Urinary bladder (tissue), 4 donors: ENCODE measurements around the gene HIC2. TPM values are rescaled to one million over a fixed set of nuclear protein-coding genes. Genes with fewer than 3 reads are reported as not detected.
"Not testable (repeated sequence)": the region's sequence is repeated elsewhere in the genome, so short reads cannot be mapped to it uniquely, and the experiment has no call there.

ENCODE experiments used
- DNase-seq: peaks from one replicate; pipeline ENCODE4 v3.0.0-alpha.2; 2015; ENCODE audit errors: extremely low spot score
- H3K27ac ChIP-seq: one replicate; pipeline ENCODE4 v1.5.1; 2013; ENCODE audit warnings: low read depth, mild to moderate bottlenecking, moderate library complexity
- H3K36me3 ChIP-seq: one replicate; pipeline ENCODE4 v1.6.1; 2013; ENCODE audit warnings: mild to moderate bottlenecking, moderate library complexity; ENCODE audit not compliant: insufficient read depth
- H3K4me1 ChIP-seq: one replicate; pipeline ENCODE4 v1.6.1; 2013; ENCODE audit warnings: mild to moderate bottlenecking, moderate library complexity; ENCODE audit not compliant: insufficient read depth
- H3K4me3 ChIP-seq: one replicate; pipeline ENCODE4 v1.5.1; 2013; ENCODE audit warnings: low read depth, low read length
- WGBS: extraction: QIAGEN DNeasy Blood & Tissue Kit; methylation state at CpG from one replicate; pipeline ENCODE4 v1.1.7; 2013; 5-methylcytosine and 5-hydroxymethylcytosine counted together
- polyA plus RNA-seq: library from polyadenylated mRNA; stranded (reverse); fragments of 200-250 nt; gene quantifications from one replicate; pipeline ENCODE4 v1.2.3, GENCODE V29; 2013
- total RNA-seq: library from RNA; depleted of rRNA; stranded (reverse); fragments of >200 nt; gene quantifications from one replicate; pipeline ENCODE4 v1.2.3, GENCODE V29; 2014
- donor health status: healthy with polysubstance abuse.
- donor health status: healthy.

The HIC2 gene
- total and polyA plus RNA-seq, 2 donors = 2.0 to 5.0 TPM

GRCh38 chr22:21442123-21442522, 25.0 kb downstream of the HIC2 start:
- not testable (repeated sequence) for H3K4me1 ChIP-seq, H3K36me3 ChIP-seq, H3K27ac ChIP-seq, H3K4me3 ChIP-seq, DNase-seq
- whole genome bisulfite sequencing = no CpG with 5 or more reads among the region's 9 CpGs

GRCh38 chr22:21442646-21443045, 25.5 kb downstream of the HIC2 start:
- H3K27ac ChIP-seq, DNase-seq, H3K4me3 ChIP-seq, H3K4me1 ChIP-seq, H3K36me3 ChIP-seq: not testable (repeated sequence)
- 100% methylated on average over 1 of the region's 15 CpGs for WGBS

GRCh38 chr22:21443057-21443734, 26.0 kb downstream of the HIC2 start:
- Histone ChIP-seq H3K4me1 (no peaks in the 10 kb centered on the region), H3K36me3 (no peaks in the 10 kb centered on the region), H3K27ac (no peak overlapping the region), H3K4me3 (no peak overlapping the region)
- 94% methylated on average over 13 of the region's 13 CpGs for whole genome bisulfite sequencing
- no peak for DNase-seq

GRCh38 chr22:21443735-21444421, 26.7 kb downstream of the HIC2 start:
- WGBS = 92% methylated on average over 16 of the region's 16 CpGs
- DNase-seq = no peak
- no peaks in the 10 kb centered on the region for H3K36me3 ChIP-seq

GRCh38 chr22:21444701-21445436, 27.7 kb downstream of the HIC2 start:
- Histone ChIP-seq H3K27ac (no peak overlapping the region), H3K36me3 (no peaks in the 10 kb centered on the region), H3K4me1 (no peaks in the 10 kb centered on the region), H3K4me3 (no peak overlapping the region)
- 92% methylated on average over 35 of the region's 35 CpGs for WGBS
- no peak for DNase-seq

More at GRCh38 chr22:21443735-21444421, 26.7 kb downstream of the HIC2 start:
- H3K4me3 ChIP-seq = no peak overlapping the region
- H3K27ac ChIP-seq = no peak overlapping the region
- H3K4me1 ChIP-seq = no peaks in the 10 kb centered on the region

GRCh38 chr22:21445437-21446127, 28.4 kb downstream of the HIC2 start:
- 96% methylated on average over 27 of the region's 27 CpGs for WGBS
- H3K4me1 ChIP-seq = no peaks in the 10 kb centered on the region
- no peak overlapping the region for H3K27ac ChIP-seq
- no peaks in the 10 kb centered on the region for H3K36me3 ChIP-seq
- H3K4me3 ChIP-seq = no peak overlapping the region
- DNase-seq = no peak

GRCh38 chr22:21446128-21446826, 29.1 kb downstream of the HIC2 start:
- Histone ChIP-seq H3K36me3 (no peaks in the 10 kb centered on the region), H3K27ac (no peak overlapping the region), H3K4me1 (no peaks in the 10 kb centered on the region), H3K4me3 (no peak overlapping the region)
- WGBS = 97% methylated on average over 49 of the region's 49 CpGs
- DNase-seq = no peak

- H3K4me3 ChIP-seq = no peak overlapping the region
- H3K36me3 ChIP-seq = no peaks in the 10 kb centered on the region
- 96% methylated on average over 33 of the region's 33 CpGs for WGBS
- no peaks in the 10 kb centered on the region for H3K4me1 ChIP-seq
- DNase-seq = no peak
- no peak overlapping the region for H3K27ac ChIP-seq
These were observed 29.9 kb downstream of the HIC2 start for GRCh38 chr22:21446827-21447690.

- no peak overlapping the region for H3K27ac ChIP-seq
- H3K4me1 ChIP-seq = no peaks in the 10 kb centered on the region
- no peak overlapping the region for H3K4me3 ChIP-seq
- WGBS = 93% methylated on average over 22 of the region's 22 CpGs
- DNase-seq = no peak
- no peaks in the 10 kb centered on the region for H3K36me3 ChIP-seq
These were observed 30.7 kb downstream of the HIC2 start for GRCh38 chr22:21447694-21448402.

- Histone ChIP-seq H3K36me3 (no peaks in the 10 kb centered on the region), H3K4me1 (no peaks in the 10 kb centered on the region), H3K4me3 (no peak overlapping the region), H3K27ac (no peak overlapping the region)
- WGBS = 94% methylated on average over 23 of the region's 23 CpGs
- DNase-seq = no peak
These were observed 31.7 kb downstream of the HIC2 start for GRCh38 chr22:21448627-21449416.

- WGBS = 91% methylated on average over 23 of the region's 23 CpGs
- no peak overlapping the region for H3K27ac ChIP-seq
- H3K36me3 ChIP-seq = no peaks in the 10 kb centered on the region
- no peak for DNase-seq
- no peaks in the 10 kb centered on the region for H3K4me1 ChIP-seq
- H3K4me3 ChIP-seq = no peak overlapping the region
These were observed 32.6 kb downstream of the HIC2 start for GRCh38 chr22:21449531-21450319.
